Subcutaneous adipose tissue (tissue), 4 donors: ENCODE measurements around the gene CAMTA1. TPM values are rescaled to one million over a fixed set of nuclear protein-coding genes. Genes with fewer than 3 reads are reported as not detected.

Source experiments
- CTCF ChIP-seq: fragments of 450-650 bp; IDR thresholded peaks from one replicate; pipeline ENCODE4 v1.5.1; 2016; ENCODE audit warnings: low read depth, mild to moderate bottlenecking, control low read depth, antibody characterized with exemption, moderate library complexity
- total RNA-seq, 4 donors: library from RNA; depleted of rRNA; stranded (reverse); fragments of >200 nt; gene quantifications; one replicate each; pipeline ENCODE4 v1.1.0, GENCODE V29; 2016

The CAMTA1 gene
- total RNA-seq, 4 donors from 2014 or later, result 58.6 to 82.5 (median 78.0) TPM

DNA sequence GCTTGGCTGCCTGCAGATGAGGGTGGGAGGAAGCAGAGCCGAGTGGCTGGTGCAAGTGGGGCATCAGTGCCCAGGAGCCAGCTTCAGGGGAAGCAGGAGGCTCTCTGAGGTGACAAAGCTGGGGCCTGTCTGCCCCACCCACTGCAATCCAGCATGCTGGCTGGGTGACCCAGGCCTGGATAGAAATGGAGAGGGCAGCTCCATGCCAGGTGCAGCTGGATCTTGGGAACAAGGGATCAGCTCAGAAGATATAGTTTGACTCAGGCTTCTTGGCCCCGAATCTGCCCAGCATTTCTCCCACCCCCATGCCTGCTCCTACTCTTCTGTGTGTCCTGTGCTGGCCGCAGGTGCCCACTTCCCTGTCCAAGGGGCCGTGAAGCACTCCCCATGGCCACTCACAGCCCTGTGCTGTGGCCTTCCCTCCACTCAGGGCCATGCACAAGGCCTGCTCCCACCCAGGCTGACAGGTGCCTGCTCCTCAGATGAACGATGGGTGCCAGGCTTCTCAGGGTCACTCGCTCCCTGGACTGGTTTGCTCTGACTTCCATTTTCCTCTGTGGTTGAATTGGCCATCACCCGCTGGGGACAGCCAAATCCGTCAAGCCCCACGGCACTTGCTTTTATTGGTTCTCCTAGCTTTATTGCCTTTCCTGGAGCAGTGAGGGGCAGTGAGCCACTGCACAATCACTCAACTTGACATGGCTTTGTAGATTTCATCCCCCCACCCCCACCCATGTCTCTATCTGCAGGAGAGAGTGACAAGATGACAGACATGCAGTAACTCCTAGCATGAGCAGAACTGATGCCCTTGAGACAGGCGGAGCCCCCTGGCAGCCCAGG lies 811.1 kb downstream of the CAMTA1 start:
- no peak for TF ChIP-seq CTCF

GRCh38 chr1:7606096-7606495 lies 820.8 kb downstream of the CAMTA1 start:
- TF ChIP-seq CTCF, result no peak

DNA sequence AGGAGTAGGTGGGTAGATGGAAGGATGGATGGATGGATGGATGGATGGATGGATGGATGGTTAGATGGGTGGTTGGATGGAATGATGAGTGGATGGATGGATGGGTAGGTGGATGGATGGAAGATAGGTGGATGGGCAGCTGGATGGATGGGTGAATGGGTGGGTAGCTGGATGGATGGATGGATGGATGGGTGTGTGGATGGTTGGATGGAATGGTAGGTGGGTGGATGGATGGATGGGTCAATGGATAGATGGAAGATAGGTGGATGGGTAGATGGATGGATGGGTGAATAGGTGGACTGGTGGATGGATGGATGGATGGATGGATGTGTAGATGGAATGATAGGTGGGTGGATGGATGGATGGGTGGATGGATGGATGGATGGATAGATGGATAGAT lies 821.8 kb downstream of the CAMTA1 start:
- no peak for TF ChIP-seq CTCF

DNA sequence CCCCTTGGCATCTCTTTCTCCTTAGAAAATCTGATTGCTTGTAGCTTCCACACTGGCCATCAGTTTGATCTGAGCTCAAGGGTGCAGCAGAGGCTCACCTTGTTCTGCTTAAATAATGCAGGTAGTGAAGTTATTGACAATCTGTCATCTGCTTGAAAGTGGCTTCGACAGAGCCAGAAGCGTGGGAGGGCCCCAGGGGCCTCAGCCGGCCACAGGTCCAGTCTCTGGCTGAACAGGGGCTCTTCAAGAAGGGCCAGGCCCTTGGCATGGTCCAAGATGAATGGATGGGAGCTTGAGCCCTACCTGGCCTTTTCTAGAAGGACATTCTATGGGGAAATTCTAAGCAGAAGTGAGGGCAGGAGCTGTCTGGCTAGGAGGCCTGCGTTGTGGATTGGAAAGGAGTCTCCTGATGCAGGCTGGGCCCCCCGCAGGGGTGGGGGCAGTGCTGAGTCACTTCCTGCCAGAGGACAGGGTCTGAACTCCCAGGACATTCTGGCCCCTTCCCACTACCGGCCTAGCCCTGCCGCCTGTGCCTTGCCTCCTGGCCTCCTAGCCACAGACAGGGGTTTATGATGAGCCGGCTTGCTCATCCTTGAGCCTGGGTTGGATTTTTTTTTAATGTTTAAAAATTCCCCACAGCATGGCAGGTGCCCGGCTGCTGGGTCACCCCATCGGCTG lies 823.5 kb downstream of the CAMTA1 start:
- TF ChIP-seq CTCF, result no peak

DNA sequence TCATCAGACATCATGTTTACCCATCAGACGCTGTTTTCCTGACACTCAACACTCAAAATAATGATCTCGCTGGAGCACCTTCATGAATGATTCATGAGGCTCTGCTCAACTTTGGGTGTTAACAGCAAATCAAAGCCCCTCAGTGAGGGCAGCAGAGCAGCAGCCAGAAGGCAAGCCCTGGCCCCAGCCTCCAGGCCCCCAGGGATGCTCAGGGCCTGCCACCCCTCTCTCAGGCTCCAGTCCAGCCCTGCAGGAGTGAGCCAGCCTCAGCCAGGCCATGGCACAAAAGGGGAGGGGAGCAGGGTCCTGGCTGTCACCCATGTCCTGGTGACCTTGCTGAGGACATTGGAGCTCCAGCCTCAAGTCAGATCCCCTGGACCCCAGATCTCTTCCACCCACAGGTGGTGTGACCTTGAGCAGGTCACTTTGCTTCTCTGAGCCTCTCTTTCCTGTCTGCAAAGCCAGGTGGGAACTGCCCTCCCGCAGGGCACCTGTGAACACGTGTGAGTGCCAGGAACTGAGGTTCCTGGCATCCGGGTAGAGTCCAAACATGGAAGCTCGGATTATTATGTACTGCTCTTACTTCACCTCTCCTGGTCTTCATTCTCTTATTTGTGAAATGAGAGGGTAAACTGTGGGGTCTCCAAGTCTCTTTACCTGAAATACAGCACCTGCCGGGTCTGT lies 824.2 kb downstream of the CAMTA1 start:
- TF ChIP-seq CTCF, result no peak

DNA sequence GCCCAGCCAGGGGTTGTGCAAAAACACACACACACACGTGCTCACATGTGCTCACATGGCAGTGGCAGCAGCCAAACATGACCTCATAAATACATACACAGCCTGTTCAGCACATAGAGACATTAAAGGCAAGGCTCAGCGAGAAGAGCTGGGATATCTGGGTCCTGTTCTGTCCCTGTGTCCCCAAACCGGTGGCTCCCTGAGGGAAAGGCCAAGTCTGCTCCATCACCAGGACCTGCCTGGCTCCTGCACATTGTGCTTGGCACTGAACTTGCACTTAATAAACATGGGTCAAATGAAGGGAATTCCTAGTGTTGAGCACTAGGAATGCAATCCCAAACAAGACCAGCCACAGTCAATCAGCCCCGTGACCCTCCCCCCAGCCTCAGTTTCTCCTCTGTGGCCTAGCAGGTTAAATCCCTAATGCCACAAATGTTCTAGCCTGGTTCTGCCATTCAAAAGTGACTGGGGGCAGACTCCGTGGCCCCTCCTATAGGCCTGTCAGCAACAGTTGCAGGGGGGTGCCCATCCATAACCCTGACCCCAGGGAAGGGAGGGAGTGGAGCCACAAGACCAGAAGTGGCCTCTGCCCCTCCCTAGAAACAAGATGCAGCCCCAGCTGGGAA lies 825.0 kb downstream of the CAMTA1 start:
- no peak for TF ChIP-seq CTCF
